Neural crest cell (in vitro differentiated cells): ENCODE results near the gene RTP5. TPM values are rescaled to one million over a fixed set of nuclear protein-coding genes. Genes with fewer than 3 reads are reported as not detected.
"Not testable (repeated sequence)": the region's sequence is repeated elsewhere in the genome, so short reads cannot be mapped to it uniquely, and the experiment has no call there.

Experiments used
- DNase-seq: peaks from one replicate; pipeline ENCODE4 v3.0.0; 2021; ENCODE audit warnings: low read depth, mixed read lengths, low spot score
- H3K27ac Mint-ChIP-seq: one replicate; pipeline ENCODE4 v1.8.0; 2021; ENCODE audit warnings: mild to moderate bottlenecking, mixed read lengths; ENCODE audit not compliant: unreplicated experiment
- H3K27me3 Mint-ChIP-seq: 2 replicates; pipeline ENCODE4 v1.8.0; 2021; ENCODE audit warnings: low read depth, mild to moderate bottlenecking, mixed read lengths
- H3K36me3 Mint-ChIP-seq: 2 replicates; pipeline ENCODE4 v1.8.0; 2021; ENCODE audit warnings: low read depth, mild to moderate bottlenecking, mixed read lengths
- H3K4me1 Mint-ChIP-seq: 2 replicates; pipeline ENCODE4 v1.8.0; 2021; ENCODE audit warnings: mixed read lengths
- H3K4me3 Mint-ChIP-seq: one replicate; pipeline ENCODE4 v1.8.0; 2021; ENCODE audit warnings: mild to moderate bottlenecking, mixed read lengths
- H3K9me3 Mint-ChIP-seq: 2 replicates; pipeline ENCODE4 v1.8.0; 2021; ENCODE audit warnings: mixed read lengths
- total RNA-seq: library from RNA; stranded (reverse); gene quantifications from 2 replicates; pipeline ENCODE4 v1.2.1, GENCODE V29; 2021
- TF ChIP-seq, protein P1 (sequence below): fragments of 200-600 bp; sonication (generic); conservative IDR thresholded peaks from 2 replicates; pipeline ENCODE4 v1.5.0; 2021; ENCODE audit warnings: antibody characterized with exemption, mild to moderate bottlenecking

Gene RTP5
- total RNA-seq, 1 donor from 2014 or later, result not detected

DNA sequence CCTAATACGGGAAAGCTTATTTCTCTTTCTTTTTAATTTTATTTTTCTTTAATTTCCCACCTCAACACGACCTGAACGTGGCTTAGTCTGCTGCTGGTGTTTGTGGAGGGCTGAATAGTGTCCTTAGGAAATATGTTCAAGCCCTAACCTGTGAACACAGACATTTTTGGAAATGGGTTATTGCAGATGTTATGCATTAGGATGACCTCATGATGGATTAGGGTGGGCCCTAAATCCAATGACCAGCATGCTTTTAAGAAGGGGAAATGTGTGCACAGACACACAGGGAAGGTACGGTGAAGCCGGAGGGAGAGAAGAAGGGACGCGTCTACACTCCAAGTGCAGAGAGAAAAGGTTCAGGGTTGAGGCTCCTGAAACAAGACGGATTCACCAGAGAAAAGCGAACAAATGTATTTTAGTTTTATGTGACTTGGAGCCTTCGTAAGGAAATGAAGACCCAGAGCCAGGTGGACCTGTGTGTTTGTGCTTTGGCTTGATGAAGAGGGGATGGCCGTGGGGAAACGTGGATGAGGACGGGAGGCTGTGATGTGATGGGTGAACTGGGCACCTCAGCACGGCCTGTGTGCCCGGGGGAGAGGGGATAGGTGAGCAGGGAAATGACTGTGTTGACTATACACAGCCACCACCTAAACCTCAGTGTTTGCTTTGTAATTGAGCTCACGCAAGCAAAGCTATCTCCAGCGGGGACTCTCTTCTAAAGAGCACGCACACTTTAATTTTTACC is 37.5 kb downstream of the RTP5 start:
- Mint-ChIP-seq H3K4me3 (no peak overlapping the region), H3K36me3 (peaks cover 4% of the 10 kb centered on the region), H3K27ac (no peak overlapping the region), H3K27me3 (peaks cover under 1% of the 10 kb centered on the region), H3K4me1 (peaks cover under 1% of the 10 kb centered on the region), H3K9me3 (no peaks in the 10 kb centered on the region)
- TF ChIP-seq, protein P1, sequence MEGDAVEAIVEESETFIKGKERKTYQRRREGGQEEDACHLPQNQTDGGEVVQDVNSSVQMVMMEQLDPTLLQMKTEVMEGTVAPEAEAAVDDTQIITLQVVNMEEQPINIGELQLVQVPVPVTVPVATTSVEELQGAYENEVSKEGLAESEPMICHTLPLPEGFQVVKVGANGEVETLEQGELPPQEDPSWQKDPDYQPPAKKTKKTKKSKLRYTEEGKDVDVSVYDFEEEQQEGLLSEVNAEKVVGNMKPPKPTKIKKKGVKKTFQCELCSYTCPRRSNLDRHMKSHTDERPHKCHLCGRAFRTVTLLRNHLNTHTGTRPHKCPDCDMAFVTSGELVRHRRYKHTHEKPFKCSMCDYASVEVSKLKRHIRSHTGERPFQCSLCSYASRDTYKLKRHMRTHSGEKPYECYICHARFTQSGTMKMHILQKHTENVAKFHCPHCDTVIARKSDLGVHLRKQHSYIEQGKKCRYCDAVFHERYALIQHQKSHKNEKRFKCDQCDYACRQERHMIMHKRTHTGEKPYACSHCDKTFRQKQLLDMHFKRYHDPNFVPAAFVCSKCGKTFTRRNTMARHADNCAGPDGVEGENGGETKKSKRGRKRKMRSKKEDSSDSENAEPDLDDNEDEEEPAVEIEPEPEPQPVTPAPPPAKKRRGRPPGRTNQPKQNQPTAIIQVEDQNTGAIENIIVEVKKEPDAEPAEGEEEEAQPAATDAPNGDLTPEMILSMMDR, result no peak
- DNase-seq, result no peak

DNA sequence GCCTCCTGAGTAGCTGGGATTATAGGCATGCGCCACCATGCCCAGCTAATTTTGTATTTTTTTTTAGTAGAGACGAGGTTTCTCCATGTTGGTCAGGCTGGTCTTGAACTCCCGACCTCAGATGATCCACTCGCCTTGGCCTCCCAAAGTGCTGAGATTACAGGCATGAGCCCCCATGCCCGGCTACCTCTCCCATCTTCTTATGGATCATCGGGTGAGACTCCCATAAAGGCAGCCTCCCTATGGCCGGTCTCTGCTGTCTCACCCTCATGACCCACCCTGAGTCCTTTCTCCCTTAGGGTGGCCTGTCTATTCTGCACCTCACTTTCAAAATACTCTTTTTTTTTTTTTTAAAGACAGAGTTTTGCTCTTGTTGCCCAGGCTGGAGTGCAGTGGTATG is 38.3 kb downstream of the RTP5 start:
- not testable (repeated sequence) for H3K36me3 Mint-ChIP-seq, H3K4me3 Mint-ChIP-seq, H3K27ac Mint-ChIP-seq, H3K4me1 Mint-ChIP-seq, H3K27me3 Mint-ChIP-seq, H3K9me3 Mint-ChIP-seq, DNase-seq

DNA sequence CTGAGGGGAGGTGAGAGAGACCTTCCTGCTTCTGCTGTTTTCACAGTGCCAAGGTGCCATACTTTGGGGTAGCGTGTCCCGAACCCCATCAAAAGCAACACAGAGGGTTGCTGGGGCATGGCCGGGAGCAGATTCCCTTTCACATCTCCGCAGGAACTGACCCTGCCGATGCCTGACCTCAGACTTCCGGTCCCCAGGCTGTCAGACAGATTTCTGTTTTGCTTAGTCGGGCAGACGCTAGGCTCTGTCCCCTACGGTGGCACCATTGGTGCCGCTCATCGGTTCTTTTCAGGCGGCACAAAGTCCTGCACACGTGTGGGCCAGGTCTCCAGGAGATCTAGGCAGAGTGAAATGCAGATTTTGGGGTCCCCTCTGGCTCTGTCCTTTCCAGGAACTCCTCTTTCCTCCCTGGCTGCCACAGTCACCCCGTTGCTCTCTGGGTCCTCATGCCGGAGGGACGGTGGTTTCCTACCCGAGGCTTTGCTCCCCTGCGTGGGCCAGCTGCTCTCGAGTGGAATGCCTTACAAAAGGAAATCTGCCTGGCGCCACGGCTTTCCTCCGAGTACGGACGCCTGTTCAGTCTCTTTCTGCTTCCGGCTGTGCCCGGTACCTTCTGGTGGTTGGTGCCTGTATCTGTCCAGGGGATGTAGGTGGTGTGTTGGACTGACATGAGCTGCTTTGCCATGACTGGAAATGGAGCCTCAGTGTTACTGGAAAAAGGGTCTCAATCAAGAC is 39.3 kb downstream of the RTP5 start:
- Mint-ChIP-seq H3K36me3 (peaks cover 5% of the 10 kb centered on the region), H3K27ac (no peak overlapping the region), H3K4me1 (no peaks in the 10 kb centered on the region), H3K27me3 (no peaks in the 10 kb centered on the region), H3K4me3 (no peak overlapping the region), H3K9me3 (no peaks in the 10 kb centered on the region)
- DNase-seq, result no peak
- TF ChIP-seq, protein P1, result no peak

DNA sequence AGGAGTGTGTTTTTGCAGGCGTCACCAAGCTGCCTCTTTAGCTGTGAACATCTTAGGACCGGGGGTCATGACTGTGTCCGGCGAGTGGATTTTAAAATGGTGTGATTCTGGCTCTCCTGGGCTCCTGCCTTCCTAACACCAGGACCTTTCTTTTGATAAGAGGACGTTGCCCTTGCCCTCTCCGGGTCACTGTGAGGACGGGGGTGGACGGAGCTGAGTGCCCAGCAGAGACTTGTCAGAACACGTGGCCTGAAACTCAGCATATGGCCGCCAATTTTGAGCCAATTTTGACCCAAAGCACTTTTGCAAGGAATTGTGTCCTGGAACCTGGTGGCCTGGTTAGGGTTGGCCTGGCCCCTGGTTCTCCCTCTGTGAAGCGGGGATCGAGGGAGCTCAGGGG is 40.2 kb downstream of the RTP5 start:
- H3K36me3 Mint-ChIP-seq, result peaks cover 5% of the 10 kb centered on the region
- TF ChIP-seq, protein P1, result no peak
- no peak overlapping the region for H3K27ac Mint-ChIP-seq
- no peak for DNase-seq
- no peaks in the 10 kb centered on the region for H3K27me3 Mint-ChIP-seq
- no peak overlapping the region for H3K4me3 Mint-ChIP-seq
- no peaks in the 10 kb centered on the region for H3K9me3 Mint-ChIP-seq
- H3K4me1 Mint-ChIP-seq, result no peaks in the 10 kb centered on the region

DNA sequence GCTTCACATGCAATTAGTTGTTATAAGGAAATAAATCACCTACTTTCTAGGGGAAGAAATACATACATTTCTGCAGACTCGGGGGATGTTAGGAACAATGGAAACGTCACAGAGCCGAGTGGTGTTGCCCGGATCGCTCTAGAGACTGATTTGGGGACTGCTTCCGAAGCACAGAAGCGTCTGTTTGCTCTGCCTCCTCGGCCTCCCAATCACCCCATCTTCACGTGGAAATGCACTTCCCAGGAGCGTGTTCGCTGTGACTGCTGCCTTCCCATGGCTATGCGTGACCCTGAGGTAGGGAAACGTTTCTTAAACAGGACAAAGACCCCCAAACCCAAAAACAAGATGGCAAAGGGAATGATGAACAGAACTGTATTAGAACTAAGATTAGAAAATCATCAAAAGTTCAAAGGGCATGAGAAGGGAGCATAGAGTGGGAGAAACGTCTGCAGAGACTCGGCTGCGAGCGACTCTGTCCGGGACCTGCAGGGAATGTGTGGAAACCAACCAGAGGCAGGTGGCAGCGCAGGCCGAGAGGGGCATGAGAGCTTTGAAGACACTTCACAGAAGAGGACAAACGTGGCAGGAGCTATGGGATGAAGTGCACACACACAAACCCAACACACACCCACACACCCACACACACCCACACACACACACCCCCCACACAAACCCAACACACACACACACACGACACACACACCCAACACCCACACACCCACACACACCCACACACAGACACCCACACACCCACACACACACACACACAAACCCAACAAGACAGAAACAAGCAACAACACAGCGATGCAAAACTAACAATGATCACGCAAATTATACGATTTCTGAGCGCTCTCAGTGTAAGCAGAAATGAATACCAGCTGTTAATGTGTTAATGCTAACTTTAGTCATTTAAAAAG is 41.3 kb downstream of the RTP5 start:
- H3K4me3 Mint-ChIP-seq, result no peak overlapping the region
- peaks cover 2% of the 10 kb centered on the region for H3K9me3 Mint-ChIP-seq
- H3K27me3 Mint-ChIP-seq, result no peaks in the 10 kb centered on the region
- DNase-seq, result no peak
- no peak overlapping the region for H3K27ac Mint-ChIP-seq
- H3K36me3 Mint-ChIP-seq, result peaks cover 9% of the 10 kb centered on the region
- TF ChIP-seq, protein P1, result no peak
- H3K4me1 Mint-ChIP-seq, result no peaks in the 10 kb centered on the region
